Tibial artery (tissue), 4 donors: ENCODE data around the gene GGACT.

ENCODE experiments used
- DNase-seq, 2 donors: peaks; one replicate each; pipeline ENCODE4 v3.0.0-alpha.2; 2019
- H3K27ac ChIP-seq, 2 donors: fragments of 200-600 bp; sonication (generic) in 1 of 2; 1 replicate in 1 of 2; 2 replicates in 1 of 2; pipeline ENCODE4 v1.5.1; 2018 to 2019; ENCODE audit warnings: mild to moderate bottlenecking in 1 of 2
- H3K27me3 ChIP-seq, 2 donors: fragments of 200-600 bp; sonication (generic) in 1 of 2; one replicate each; pipeline versions ENCODE4 v1.5.1 to v1.6.0; 2016 to 2019
- H3K36me3 ChIP-seq, 3 donors: fragments of 200-600 bp; sonication (generic) in 2 of 3; one replicate each; pipeline ENCODE4 v1.5.1; 2016 to 2019; ENCODE audit warnings: mild to moderate bottlenecking in 2 of 3
- H3K4me1 ChIP-seq, 4 donors: fragments of 200-600 bp; sonication (generic) in 2 of 4; 1 replicate in 3 of 4; 2 replicates in 1 of 4; pipeline ENCODE4 v1.5.1; 2016 to 2019
- H3K4me3 ChIP-seq, 2 donors: fragments of 200-600 bp; sonication (generic) in 1 of 2; 1 replicate in 1 of 2; 2 replicates in 1 of 2; pipeline ENCODE4 v1.5.1; 2018 to 2019; ENCODE audit warnings: mild to moderate bottlenecking in 2 of 2
- H3K9me3 ChIP-seq, 3 donors: fragments of 200-600 bp; sonication (generic) in 1 of 3; one replicate each; pipeline ENCODE4 v1.5.1; 2016 to 2019
- CTCF ChIP-seq, 2 experiments: fragments of 200-600 bp in 1 of 2; fragments of 450-650 bp in 1 of 2; IDR thresholded peaks; one replicate each; pipeline ENCODE4 v1.5.1; 2017 to 2019; ENCODE audit warnings: antibody characterized with exemption in 2 of 2, mild to moderate bottlenecking in 1 of 2, moderate library complexity in 1 of 2
- intact Hi-C: fragments of 100-400 bp; cut with DNase I; formaldehyde crosslinking; loops from one replicate; pipeline ENCODE4 v1.15.0; 2023; ENCODE audit warnings: low total_unique reads

GGACT gene

GRCh38 chr13:100483139-100483538, 105.5 kb downstream of the GGACT start:
- intact Hi-C loops, result no loop called here
- no peak for TF ChIP-seq CTCF (IDR thresholded peaks at IDR 0.05)
- no peak overlapping the region for H3K27ac ChIP-seq
- no peaks in the 10 kb centered on the region for H3K4me1 ChIP-seq
- H3K36me3 ChIP-seq, result no peaks in the 10 kb centered on the region
- DNase-seq, result no peak
- no peaks in the 10 kb centered on the region for H3K9me3 ChIP-seq
- H3K27me3 ChIP-seq, result no peaks in the 10 kb centered on the region
- H3K4me3 ChIP-seq, result no peak overlapping the region

GRCh38 chr13:100480676-100481075, 107.9 kb downstream of the GGACT start:
- no peaks in the 10 kb centered on the region for H3K9me3 ChIP-seq
- H3K36me3 ChIP-seq, result no peaks in the 10 kb centered on the region
- intact Hi-C loops, result no loop called here
- no peaks in the 10 kb centered on the region for H3K27me3 ChIP-seq
- H3K4me1 ChIP-seq, result no peaks in the 10 kb centered on the region
- no peak overlapping the region for H3K4me3 ChIP-seq
- DNase-seq, result no peak
- TF ChIP-seq CTCF (IDR thresholded peaks at IDR 0.05), result no peak
- no peak overlapping the region for H3K27ac ChIP-seq
